ENCODE data around the gene HS2ST1. TPM values are rescaled to one million over a fixed set of nuclear protein-coding genes. Genes with fewer than 3 reads are reported as not detected.

The HS2ST1 gene
- total RNA-seq, 6 donors from 2014 or later, result 8.4 to 20.3 (median 13.9) TPM

DNA sequence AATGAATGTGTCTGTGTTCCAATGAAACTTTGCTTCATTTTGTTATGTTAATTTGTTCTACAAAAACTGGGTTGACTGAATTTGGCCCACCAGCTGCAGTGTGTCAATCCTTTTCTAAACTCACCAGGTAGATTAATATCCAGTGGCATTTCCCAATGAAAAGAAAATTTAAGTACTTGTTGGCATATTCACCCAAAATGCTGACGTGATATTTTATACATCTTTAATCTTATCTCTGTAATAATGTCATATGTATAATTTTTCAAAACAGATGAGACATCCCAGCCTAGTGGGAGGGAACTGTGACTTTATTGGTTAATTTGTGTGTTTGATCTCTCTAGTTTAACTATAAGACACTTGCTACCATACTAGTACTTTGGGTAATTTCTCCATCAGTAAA is 8.6 kb upstream of the HS2ST1 start:
- H3K36me3 ChIP-seq, result peaks cover 4 to 12% (median 10%) of the 10 kb centered on the region in 4 donors

DNA sequence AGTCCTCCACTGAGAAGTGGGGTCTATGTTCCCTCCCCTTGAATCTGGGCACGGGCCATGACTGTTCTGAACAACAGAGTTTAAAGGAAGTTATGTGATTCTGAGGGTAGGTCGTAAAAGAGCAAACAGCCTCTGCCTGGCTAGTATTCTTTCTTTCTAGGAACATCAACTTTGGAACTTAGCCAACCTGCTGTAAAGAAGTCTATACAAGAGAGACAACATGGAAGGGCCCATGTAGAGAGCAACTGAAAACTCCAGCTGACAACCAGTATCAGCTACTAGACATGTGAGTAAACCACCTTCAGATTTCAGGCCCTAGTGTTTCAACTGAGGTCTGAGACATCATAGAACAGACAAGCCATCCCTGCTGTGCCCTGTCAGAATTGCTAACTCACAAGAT is 8.0 kb upstream of the HS2ST1 start:
- WGBS, 2 donors, result 39 to 52% methylated on average over 2 of the region's 2 CpGs
- peaks cover 0 to 16% (median 8%) of the 10 kb centered on the region in 4 donors for H3K4me1 ChIP-seq
- DNase-seq, result no peak
- H3K9me3 ChIP-seq, result no peaks in the 10 kb centered on the region
- no peak for ATAC-seq (ENCODE audit: low FRiP score in 2 of 2)
- H3K4me3 ChIP-seq, result no peak overlapping the region
- TF ChIP-seq POLR2AphosphoS5 (IDR thresholded peaks at IDR 0.05) (no peak), EP300 (IDR thresholded peaks at IDR 0.05) (no peak), POLR2A (IDR thresholded peaks at IDR 0.05) (no peak)
- TF ChIP-seq, protein P1, sequence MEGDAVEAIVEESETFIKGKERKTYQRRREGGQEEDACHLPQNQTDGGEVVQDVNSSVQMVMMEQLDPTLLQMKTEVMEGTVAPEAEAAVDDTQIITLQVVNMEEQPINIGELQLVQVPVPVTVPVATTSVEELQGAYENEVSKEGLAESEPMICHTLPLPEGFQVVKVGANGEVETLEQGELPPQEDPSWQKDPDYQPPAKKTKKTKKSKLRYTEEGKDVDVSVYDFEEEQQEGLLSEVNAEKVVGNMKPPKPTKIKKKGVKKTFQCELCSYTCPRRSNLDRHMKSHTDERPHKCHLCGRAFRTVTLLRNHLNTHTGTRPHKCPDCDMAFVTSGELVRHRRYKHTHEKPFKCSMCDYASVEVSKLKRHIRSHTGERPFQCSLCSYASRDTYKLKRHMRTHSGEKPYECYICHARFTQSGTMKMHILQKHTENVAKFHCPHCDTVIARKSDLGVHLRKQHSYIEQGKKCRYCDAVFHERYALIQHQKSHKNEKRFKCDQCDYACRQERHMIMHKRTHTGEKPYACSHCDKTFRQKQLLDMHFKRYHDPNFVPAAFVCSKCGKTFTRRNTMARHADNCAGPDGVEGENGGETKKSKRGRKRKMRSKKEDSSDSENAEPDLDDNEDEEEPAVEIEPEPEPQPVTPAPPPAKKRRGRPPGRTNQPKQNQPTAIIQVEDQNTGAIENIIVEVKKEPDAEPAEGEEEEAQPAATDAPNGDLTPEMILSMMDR (IDR thresholded peaks at IDR 0.05), result no peak
- H3K27me3 ChIP-seq, result no peaks in the 10 kb centered on the region
- peaks cover 4 to 9% (median 6%) of the 10 kb centered on the region in 4 donors for H3K36me3 ChIP-seq
- no peak overlapping the region for H3K27ac ChIP-seq

More for the DNA sequence above, 8.6 kb upstream of the HS2ST1 start:
- H3K9me3 ChIP-seq, result no peaks in the 10 kb centered on the region
- H3K4me3 ChIP-seq, result no peak overlapping the region
- H3K27me3 ChIP-seq, result no peaks in the 10 kb centered on the region
- H3K4me1 ChIP-seq, result peaks cover 0 to 11% (median 8%) of the 10 kb centered on the region in 4 donors
- 0 to 97% methylated on average over 1 of the region's 1 CpG for WGBS, 2 donors
- DNase-seq (no peak), ATAC-seq (ENCODE audit: low FRiP score in 2 of 2) (no peak)
- TF ChIP-seq, protein P1 (IDR thresholded peaks at IDR 0.05), result no peak
- TF ChIP-seq EP300 (IDR thresholded peaks at IDR 0.05) (no peak), POLR2A (IDR thresholded peaks at IDR 0.05) (no peak), POLR2AphosphoS5 (IDR thresholded peaks at IDR 0.05) (no peak)
- H3K27ac ChIP-seq, result no peak overlapping the region

DNA sequence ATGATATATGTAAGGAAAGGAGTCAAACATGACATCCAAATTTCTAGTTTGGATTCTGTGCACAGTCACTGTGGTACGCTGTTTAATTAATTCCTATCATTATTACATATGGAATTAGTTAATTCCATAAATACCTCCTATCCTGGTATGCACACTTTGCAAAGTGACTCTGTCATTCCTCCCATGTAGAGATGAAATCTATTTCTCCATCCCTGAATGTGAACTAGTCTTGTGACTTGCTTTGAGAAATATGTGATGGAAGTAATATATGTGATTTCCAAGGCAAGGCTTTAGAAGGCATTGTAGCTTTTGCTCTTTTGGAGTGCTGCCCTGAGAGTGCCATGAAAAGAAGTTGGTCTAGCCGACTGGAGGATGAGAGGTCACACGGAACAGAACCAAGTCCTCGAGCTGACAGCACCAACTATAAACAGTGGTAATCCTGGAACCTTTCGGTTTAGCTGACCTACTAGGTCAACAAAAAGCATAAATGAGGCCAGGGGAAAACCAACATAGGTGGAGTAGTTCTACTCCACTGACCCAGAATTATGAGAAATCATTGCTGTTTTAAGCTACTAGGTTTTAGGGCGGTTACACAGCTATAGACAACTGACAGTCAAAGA is 2.0 kb upstream of the HS2ST1 start:
- TF ChIP-seq POLR2A (IDR thresholded peaks at IDR 0.05) (no peak), POLR2AphosphoS5 (IDR thresholded peaks at IDR 0.05) (no peak), EP300 (IDR thresholded peaks at IDR 0.05) (no peak)
- TF ChIP-seq, protein P1 (IDR thresholded peaks at IDR 0.05), result no peak
- Histone ChIP-seq H3K36me3 (peaks cover 0 to 3% (median 1%) of the 10 kb centered on the region in 4 donors), H3K4me3 (peak overlapping the region in 2 of 4 donors; percentile 95 to 96), H3K27ac (no peak overlapping the region), H3K27me3 (no peaks in the 10 kb centered on the region), H3K4me1 (peaks cover 13 to 35% (median 26%) of the 10 kb centered on the region in 4 donors), H3K9me3 (no peaks in the 10 kb centered on the region)
- 50 to 60% methylated on average over 6 of the region's 6 CpGs for WGBS, 2 donors
- DNase-seq (no peak), ATAC-seq (ENCODE audit: low FRiP score in 2 of 2) (no peak)

DNA sequence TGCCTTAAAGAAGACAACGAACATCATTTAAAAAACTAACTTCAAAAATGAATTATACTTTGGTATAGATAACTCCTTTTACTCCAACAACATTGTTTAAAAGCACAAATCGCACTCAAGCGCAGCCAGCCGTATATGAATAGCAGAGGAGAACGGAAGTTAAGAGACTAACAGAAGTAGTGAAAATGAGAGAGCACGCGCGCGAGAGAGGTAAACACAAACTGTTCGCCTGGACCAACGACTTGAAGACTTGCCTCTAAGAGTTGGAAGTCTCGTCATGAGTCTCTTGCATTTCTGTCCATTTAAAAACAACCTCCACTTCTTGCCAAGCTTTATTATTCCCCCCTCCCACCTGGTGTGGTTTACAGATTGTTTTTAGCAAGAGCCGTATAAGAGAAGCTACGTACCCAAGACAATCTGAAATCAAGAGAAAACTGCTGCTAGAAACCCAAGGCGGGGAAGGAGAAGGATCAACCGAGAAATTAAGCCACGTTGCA is 988 bp upstream of the HS2ST1 start:
- ATAC-seq (ENCODE audit: low FRiP score in 2 of 2) (no peak), DNase-seq (peak in 1 of 2 donors; percentile 52)
- WGBS, 2 donors, result 0% methylated on average over 17 of the region's 17 CpGs
- Histone ChIP-seq H3K4me3 (peak overlapping the region; percentile 45 to 97 (median 96)), H3K36me3 (peaks cover 0 to 3% (median 1%) of the 10 kb centered on the region in 4 donors), H3K27ac (peak overlapping the region; percentile 90 to 96 (median 92)), H3K4me1 (peaks cover 13 to 35% (median 25%) of the 10 kb centered on the region in 4 donors), H3K9me3 (no peaks in the 10 kb centered on the region), H3K27me3 (no peaks in the 10 kb centered on the region)
- TF ChIP-seq POLR2A (IDR thresholded peaks at IDR 0.05) (no peak), EP300 (IDR thresholded peaks at IDR 0.05) (no peak), POLR2AphosphoS5 (IDR thresholded peaks at IDR 0.05) (no peak)
- TF ChIP-seq, protein P1 (IDR thresholded peaks at IDR 0.05), result no peak

Data from upper lobe of left lung (tissue), 6 donors.